HG03159 (cell line): ENCODE data around the gene HMGN1.
"Not testable (repeated sequence)": the region's sequence is repeated elsewhere in the genome, so short reads cannot be mapped to it uniquely, and the experiment has no call there.

ENCODE experiments used
- ATAC-seq: cut with Tn5 transposase; IDR thresholded peaks from one replicate; pipeline ENCODE4 v1.9.1; 2021; ENCODE audit warnings: mild to moderate bottlenecking, moderate library complexity; ENCODE audit not compliant: unreplicated experiment

Gene HMGN1, protein sequence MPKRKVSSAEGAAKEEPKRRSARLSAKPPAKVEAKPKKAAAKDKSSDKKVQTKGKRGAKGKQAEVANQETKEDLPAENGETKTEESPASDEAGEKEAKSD

DNA sequence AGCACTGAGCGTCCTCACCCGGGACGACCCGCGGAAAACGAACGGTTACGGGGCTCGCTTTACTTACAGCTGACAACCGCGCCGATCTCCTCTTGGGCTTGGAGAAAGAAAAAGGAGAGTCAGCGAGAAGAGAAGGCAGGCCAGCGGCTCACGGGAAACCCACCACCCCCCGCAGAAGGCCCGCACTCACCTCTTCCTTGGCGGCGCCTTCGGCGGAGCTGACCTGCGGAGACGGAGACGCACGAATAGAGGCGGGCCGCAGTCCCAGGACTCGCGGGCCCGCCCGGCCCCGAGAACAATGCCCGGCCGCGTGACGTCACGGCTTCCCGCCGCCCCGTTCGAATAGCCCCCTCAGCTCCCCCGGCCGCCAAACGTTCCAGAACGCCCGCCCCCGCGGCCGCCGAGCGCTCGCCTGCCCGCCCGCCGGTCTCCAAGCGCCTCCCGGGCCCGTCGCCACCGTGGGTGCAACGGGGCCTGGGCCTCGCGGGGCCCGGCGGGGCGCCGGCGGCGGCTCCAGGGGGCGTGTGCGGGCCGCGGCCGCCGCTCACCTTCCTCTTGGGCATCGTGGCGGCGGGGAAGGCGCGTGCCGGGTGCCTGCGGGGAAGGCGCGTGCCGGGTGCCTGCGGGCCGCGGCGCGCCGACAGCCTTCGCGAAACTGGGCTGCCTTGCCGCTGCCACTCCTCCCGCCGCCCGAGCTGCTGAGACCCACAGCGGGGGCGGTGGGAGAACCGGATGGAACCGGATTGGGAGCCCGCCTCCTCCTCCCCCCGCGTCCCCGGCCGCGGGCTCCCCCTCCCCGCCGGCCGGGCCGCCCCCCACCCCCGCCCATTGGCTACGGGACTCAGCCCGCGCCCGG is at the start of gene HMGN1:
TSS of gene HMGN1 (minus strand) at position 734 of the 856 bp plus-strand sequence. CDS start at position 563, 171 bp downstream.
- peak; percentile 51 for ATAC-seq

GRCh38 chr21:39397646-39398385 is 48.9 kb upstream of the HMGN1 start:
- no peak for ATAC-seq

DNA sequence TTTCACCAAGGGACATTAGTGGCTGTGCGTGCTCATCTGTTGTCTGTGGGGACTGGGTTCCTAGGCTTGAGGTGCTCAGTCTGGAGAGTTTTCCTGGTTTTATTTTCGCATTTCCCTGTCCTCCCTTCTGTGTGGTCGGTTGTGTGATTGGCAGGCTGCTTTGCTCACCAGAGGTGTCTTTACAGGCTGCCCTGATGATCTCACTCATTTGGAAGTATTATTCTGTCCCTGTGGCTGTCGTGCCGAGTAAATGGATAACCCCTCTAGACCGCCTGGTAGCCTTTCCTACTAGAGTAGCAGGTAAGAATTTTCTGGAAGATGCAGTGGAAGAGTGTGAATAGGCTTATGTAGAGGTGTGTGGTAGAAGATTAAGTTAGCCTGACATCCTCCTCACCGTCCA is 44.1 kb upstream of the HMGN1 start:
- ATAC-seq: no peak

- ATAC-seq: no peak
Measured at GRCh38 chr21:39390212-39390765, 41.4 kb upstream of the HMGN1 start.

DNA sequence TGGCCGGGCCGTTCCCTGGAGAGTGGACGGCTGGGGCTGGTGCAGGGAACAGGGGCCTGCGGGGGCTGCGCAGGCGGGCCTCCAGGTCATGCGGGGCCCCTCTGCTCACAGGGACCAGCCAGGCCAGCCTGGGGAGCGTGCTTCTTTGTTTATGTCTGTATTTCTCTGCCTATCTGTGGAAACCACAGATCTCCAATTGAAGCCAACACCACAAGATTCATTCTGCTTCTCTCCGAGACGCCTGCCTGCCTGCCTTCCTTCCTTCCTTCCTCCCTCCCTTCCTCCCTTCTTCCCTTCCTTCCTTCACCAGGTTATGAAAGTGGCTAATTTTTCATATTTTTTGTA is 39.9 kb upstream of the HMGN1 start:
- peak; percentile 10 for ATAC-seq

GRCh38 chr21:39388038-39388810 is 39.3 kb upstream of the HMGN1 start:
- peak; percentile 67 for ATAC-seq

- ATAC-seq: peak; percentile 47
Measured at GRCh38 chr21:39387461-39388037, 38.7 kb upstream of the HMGN1 start.

DNA sequence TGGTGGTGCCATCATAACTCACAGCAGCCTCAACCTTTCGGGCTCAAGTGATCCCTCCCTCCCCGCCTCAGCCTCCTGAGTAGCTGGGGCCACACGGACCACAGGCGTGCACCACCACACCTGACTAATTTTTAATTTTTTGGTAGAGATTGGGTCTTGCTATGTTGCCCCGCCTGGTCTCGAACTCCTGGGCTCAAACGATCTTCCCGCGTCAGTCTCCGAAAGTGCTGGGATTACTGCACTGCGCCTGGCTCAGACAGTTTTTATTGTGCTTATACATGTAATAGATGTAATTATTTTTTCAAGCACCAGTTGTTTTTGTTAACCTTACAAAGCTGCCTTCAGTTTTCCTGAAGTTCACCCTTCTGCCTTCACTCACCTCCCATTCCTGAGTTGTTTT is 38.0 kb upstream of the HMGN1 start:
- ATAC-seq: no peak

DNA sequence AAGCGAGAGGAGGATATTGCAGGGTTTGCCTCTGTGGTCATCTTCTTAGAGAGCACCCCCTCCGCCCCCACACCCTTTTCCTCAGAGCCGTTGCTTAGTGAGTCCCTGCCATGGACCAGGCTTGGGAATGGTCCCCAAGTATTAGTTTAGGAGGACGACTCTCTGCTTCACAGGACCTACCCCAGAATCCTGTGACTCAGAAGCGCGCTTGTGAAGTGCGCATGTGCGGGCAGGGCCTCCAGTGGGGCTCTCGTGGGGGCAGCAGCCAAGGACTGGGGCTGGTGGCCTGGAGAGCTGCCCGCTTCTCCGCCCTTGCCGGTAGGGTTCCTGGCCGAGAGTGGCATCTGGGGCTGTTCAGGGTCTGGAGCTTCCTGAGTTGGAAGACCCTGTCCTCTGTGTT is 37.3 kb upstream of the HMGN1 start:
- no peak for ATAC-seq

GRCh38 chr21:39385299-39386145 is 36.6 kb upstream of the HMGN1 start:
- ATAC-seq: peak; percentile 35

DNA sequence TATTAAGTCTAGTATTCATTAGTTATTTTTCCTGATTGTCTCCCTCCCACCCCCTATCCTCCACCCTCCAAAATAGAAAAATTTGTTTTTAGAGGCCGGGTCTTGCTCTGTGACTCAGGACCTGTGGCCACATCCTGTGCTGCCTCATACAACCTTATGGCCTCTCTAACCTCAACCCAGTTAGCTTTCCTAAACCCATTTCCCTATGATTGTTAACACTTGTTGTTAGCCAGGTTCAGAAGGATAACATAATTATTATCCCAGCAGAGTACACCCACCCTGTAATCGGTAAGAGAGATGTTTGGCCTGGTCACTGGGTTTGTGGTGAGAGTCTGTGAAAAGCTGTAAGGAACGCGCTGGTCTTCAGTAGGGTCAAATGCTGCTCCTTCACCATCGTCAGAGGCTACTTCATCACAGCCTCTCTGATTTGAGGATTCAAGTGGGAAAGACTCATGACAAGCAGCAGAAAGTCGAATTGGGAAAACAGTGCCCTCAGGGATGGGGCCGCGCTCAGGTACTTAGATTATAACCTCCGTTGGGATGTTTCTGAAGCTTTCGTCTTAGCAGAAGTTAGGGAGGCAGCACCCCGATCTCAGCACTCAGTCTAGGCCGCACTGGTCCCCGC is 35.9 kb upstream of the HMGN1 start:
- ATAC-seq: no peak

DNA sequence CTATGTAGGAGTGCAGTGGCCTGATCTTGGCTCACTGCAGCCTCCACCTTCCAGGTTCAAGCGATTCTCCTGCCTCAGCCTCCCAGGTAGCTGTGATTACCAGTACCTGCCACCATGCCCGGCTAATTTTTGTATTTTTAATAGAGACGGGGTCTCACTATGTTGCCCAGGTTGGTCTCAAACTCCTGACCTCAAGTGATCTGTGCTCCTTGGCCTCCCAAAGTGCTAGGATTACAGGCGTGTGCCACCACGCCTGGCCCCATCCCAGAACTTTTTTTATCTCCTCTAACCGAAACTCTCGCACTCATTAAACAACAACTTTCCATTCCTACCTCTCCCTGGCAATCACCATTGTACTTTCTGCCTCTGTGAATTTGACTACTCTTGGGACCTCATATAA is 33.2 kb upstream of the HMGN1 start:
- not testable (repeated sequence) for ATAC-seq

- ATAC-seq: no peak
Measured at GRCh38 chr21:39381009-39381408, 32.1 kb upstream of the HMGN1 start.

- peak; percentile 89 for ATAC-seq
Measured at GRCh38 chr21:39379986-39380891, 31.4 kb upstream of the HMGN1 start.

DNA sequence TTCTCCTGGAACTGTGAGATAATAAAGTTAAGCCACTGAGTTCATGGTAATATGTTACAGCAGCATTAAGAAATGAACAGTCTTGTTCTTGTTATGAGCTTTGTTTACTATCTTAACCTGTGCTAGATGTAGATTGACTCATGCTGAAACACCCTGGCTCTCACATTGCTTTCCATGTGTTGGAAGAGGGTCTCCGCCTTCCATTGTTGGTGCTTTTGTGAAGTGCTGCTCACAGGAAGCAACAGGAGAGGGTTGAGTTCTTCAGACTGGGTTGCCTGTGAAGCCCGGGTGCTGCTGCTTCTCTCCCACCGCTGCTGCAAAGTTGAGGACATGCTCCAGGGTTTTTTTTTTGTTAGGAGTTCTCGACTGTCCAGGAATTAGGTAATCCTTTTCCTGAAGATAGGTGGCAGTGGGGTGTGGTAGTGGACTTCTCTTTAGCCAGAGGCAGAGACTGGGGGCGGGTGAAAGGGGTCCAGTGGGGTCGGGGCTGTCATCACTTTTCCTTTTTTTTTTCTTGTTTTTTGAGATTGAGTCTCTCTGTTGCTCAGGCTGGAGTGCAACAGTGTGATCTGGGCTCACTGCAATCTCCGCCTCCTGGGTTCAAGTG is 28.7 kb upstream of the HMGN1 start:
- ATAC-seq: no peak

DNA sequence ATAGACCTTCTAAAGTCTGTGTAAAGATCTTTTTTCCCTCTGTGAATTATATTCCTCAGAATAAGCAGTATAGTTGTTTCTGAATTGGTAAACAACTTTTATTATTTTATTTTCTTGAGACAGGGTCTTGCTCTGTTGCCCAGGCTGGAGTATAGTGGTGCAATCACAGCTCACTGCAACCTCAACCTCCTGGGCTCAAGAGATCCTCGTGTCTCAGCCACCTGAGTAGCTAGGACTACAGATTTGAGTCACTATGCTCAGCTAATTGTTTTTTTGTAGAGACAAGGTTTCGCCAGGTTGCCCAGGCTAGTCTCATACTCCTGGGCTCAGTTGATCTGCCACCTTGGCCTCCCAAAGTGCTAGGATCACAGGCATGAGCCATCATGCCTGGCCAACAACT is 26.6 kb upstream of the HMGN1 start:
- no peak for ATAC-seq

GRCh38 chr21:39374046-39374445 is 25.2 kb upstream of the HMGN1 start:
- no peak for ATAC-seq

- ATAC-seq: no peak
Measured at GRCh38 chr21:39373634-39374033, 24.7 kb upstream of the HMGN1 start.
